WTC11 (cell line): ENCODE results near the gene EHBP1. TPM values are rescaled to one million over a fixed set of nuclear protein-coding genes. Genes with fewer than 3 reads are reported as not detected.

Source experiments
- ATAC-seq: fragments of 200-7000 bp; cut with Tn5 transposase; 2 replicates; pipeline ENCODE4 v1.10.0; 2021; ENCODE audit warnings: mild to moderate bottlenecking, moderate library complexity
- CTCF ChIA-PET: fragments of 300-600 bp; sonication (Branson Sonifier 250); formaldehyde crosslinking; loops from one replicate; lab custom pipeline; 2021; ENCODE audit warnings: antibody characterized with exemption; lab: Charles Lee
- POLR2A ChIA-PET: fragments of 350-600 bp; sonication (Branson Sonifier 250); formaldehyde crosslinking; loops from one replicate; lab custom pipeline; 2021; ENCODE audit warnings: antibody characterized with exemption; lab: Charles Lee
- DNase-seq: peaks from one replicate; pipeline ENCODE4 v3.0.0; 2021; ENCODE audit warnings: low spot score
- H3K27ac Mint-ChIP-seq: 2 replicates; pipeline ENCODE4 v1.8.0; 2021; ENCODE audit warnings: mixed read lengths
- H3K27me3 Mint-ChIP-seq: 2 replicates; pipeline ENCODE4 v1.8.0; 2021; ENCODE audit warnings: low read depth, mild to moderate bottlenecking, moderate library complexity, mixed read lengths
- H3K36me3 Mint-ChIP-seq: 2 replicates; pipeline ENCODE4 v1.8.0; 2021; ENCODE audit warnings: mixed read lengths
- H3K4me1 Mint-ChIP-seq: 2 replicates; pipeline ENCODE4 v1.8.0; 2022; ENCODE audit warnings: mixed read lengths
- H3K4me3 Mint-ChIP-seq: 2 replicates; pipeline ENCODE4 v1.8.0; 2021; ENCODE audit warnings: mild to moderate bottlenecking, moderate library complexity, mixed read lengths
- H3K9me3 Mint-ChIP-seq: 2 replicates; pipeline ENCODE4 v1.8.0; 2021; ENCODE audit warnings: mixed read lengths
- CREB1 ChIP-seq: sonication (generic); formaldehyde crosslinking; IDR thresholded peaks from 2 replicates; pipeline ENCODE4 v1.8.0; 2023; ENCODE audit warnings: mild to moderate bottlenecking, missing genetic modification reagents
- ETV6 ChIP-seq: sonication (generic); formaldehyde crosslinking; IDR thresholded peaks from 2 replicates; pipeline ENCODE4 v1.8.1; 2022; ENCODE audit warnings: mild to moderate bottlenecking, missing genetic modification reagents
- FOXK1 ChIP-seq: sonication (generic); formaldehyde crosslinking; IDR thresholded peaks from 2 replicates; pipeline ENCODE4 v1.8.0; 2022; ENCODE audit warnings: mild to moderate bottlenecking, moderate library complexity, missing genetic modification reagents
- FOXP1 ChIP-seq: sonication (generic); formaldehyde crosslinking; IDR thresholded peaks from 2 replicates; pipeline ENCODE4 v1.8.0; 2022; ENCODE audit warnings: missing genetic modification reagents, mild to moderate bottlenecking, moderate library complexity, borderline replicate concordance
- NFE2L1 ChIP-seq: sonication (generic); formaldehyde crosslinking; IDR thresholded peaks from 2 replicates; pipeline ENCODE4 v1.8.1; 2023; ENCODE audit warnings: missing genetic modification reagents
- SMAD3 ChIP-seq: sonication (generic); formaldehyde crosslinking; IDR thresholded peaks from 2 replicates; pipeline ENCODE4 v1.8.0; 2022; ENCODE audit warnings: missing genetic modification reagents, mild to moderate bottlenecking, borderline replicate concordance
- TP53 ChIP-seq: sonication (generic); formaldehyde crosslinking; IDR thresholded peaks from 2 replicates; pipeline ENCODE4 v1.8.1; 2023; ENCODE audit warnings: mild to moderate bottlenecking, missing genetic modification reagents
- ZBTB21 ChIP-seq: sonication (generic); formaldehyde crosslinking; IDR thresholded peaks from 2 replicates; pipeline ENCODE4 v1.8.1; 2023; ENCODE audit warnings: mild to moderate bottlenecking, missing genetic modification reagents, borderline replicate concordance
- ZNF219 ChIP-seq: sonication (generic); formaldehyde crosslinking; IDR thresholded peaks from 2 replicates; pipeline ENCODE4 v1.8.0; 2023; ENCODE audit warnings: missing genetic modification reagents, mild to moderate bottlenecking, borderline replicate concordance
- total RNA-seq: library from RNA; stranded (reverse); gene quantifications from 3 replicates; pipeline ENCODE4 v1.2.3, GENCODE V29; 2021
- TF ChIP-seq, protein P1 (sequence below): sonication (generic); formaldehyde crosslinking; IDR thresholded peaks from 2 replicates; pipeline ENCODE4 v1.8.1; 2022; ENCODE audit warnings: missing genetic modification reagents, borderline replicate concordance
- TF ChIP-seq, protein P2 (sequence below): fragments of 250-450 bp; sonication (Bioruptor Pico); conservative IDR thresholded peaks from 2 replicates; pipeline ENCODE4 v1.9.0; 2021; ENCODE audit warnings: mild to moderate bottlenecking
- TF ChIP-seq, protein P3 (sequence below): sonication (generic); formaldehyde crosslinking; IDR thresholded peaks from 2 replicates; pipeline ENCODE4 v1.8.0; 2023; ENCODE audit warnings: missing genetic modification reagents, mild to moderate bottlenecking, borderline replicate concordance
- TF ChIP-seq, protein P4 (sequence below): sonication (generic); formaldehyde crosslinking; IDR thresholded peaks from 2 replicates; pipeline ENCODE4 v1.8.0; 2022; ENCODE audit warnings: mild to moderate bottlenecking, missing genetic modification reagents
- TF ChIP-seq, protein P5 (sequence below): fragments of 250-450 bp; sonication (Bioruptor Pico); IDR thresholded peaks from 2 replicates; pipeline ENCODE4 v1.9.0; 2021; ENCODE audit warnings: mild to moderate bottlenecking
- TF ChIP-seq, protein P6 (sequence below): sonication (generic); formaldehyde crosslinking; IDR thresholded peaks from 2 replicates; pipeline ENCODE4 v1.8.0; 2022; ENCODE audit warnings: mild to moderate bottlenecking, missing genetic modification reagents
- TF ChIP-seq, protein P7 (sequence below): sonication (generic); formaldehyde crosslinking; IDR thresholded peaks from 2 replicates; pipeline ENCODE4 v1.8.0; 2023; ENCODE audit warnings: mild to moderate bottlenecking, missing genetic modification reagents

Gene EHBP1
- total RNA-seq, 1 experiment from 2014 or later, result 36.4 TPM

DNA sequence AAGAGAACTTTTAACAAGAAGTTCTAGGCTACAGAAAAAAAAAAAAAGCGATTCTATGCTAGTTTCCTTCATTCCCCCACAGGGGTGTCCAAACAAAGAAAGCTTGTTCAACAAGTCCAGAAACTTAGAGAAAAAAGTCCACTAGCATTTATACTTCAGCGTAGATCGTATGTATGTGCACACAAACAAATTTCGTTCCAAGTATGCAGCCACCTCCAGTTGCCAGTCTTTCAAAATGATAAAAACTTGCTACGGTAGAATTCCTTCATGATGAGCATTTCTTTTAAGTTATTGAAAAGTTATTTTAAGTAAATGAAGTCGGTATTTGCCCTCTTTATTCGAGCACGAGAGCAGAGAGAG is 341.4 kb downstream of the EHBP1 start (continued):
- TF ChIP-seq, protein P1, sequence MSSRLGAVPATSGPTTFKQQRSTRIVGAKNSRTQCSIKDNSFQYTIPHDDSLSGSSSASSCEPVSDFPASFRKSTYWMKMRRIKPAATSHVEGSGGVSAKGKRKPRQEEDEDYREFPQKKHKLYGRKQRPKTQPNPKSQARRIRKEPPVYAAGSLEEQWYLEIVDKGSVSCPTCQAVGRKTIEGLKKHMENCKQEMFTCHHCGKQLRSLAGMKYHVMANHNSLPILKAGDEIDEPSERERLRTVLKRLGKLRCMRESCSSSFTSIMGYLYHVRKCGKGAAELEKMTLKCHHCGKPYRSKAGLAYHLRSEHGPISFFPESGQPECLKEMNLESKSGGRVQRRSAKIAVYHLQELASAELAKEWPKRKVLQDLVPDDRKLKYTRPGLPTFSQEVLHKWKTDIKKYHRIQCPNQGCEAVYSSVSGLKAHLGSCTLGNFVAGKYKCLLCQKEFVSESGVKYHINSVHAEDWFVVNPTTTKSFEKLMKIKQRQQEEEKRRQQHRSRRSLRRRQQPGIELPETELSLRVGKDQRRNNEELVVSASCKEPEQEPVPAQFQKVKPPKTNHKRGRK (CRISPR knock-in tag), result no peak
- TF ChIP-seq FOXP1, result no peak

DNA sequence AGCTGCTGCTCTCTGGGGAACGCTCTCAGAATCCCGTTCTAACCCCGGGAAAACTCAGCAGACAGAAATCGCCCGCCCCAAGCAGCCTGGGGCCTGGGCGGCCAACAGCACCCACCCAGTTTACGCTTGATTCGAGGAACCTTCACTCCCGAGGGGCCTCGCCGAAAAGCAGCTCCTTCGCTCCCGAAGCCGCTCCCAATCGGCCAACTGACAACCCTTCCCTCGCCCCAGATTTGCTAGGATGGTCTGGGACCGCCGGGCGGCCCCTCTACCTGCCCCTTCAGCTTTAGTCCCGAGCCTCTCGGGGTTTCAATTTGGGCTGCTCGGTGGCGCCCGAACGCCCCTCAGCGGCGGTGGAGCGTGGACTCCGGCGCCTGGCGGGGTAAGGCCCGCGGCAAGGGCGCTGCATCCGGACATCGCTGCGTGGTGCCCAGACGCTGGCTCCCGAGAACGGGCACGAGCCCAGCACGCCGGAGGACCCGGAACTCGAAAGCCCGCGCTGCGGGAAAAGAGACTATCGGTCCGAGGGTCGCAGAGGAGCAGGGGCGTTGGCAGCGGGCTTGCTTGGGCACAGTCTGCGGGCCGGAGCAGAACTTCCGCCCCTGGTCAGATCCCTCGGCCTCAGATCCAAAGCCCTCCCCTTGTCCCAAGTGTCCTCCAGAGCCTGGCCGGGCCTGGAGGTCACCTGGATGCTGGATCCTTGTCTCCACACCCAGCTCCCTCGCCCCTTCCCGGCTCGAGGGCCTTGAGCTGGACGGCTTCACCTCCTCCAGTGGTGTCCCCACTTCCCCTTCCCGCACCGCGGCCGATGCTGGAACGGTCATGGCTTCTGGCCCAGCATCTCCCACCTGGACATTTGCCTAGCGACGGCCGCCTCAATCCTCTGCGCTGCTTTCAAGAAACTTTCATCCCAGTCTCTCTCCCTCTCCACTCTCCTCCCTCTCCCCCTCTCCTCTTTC is 342.1 kb downstream of the EHBP1 start:
- ATAC-seq, result peak; percentile 4
- Mint-ChIP-seq H3K27ac (no peak overlapping the region), H3K36me3 (no peaks in the 10 kb centered on the region), H3K4me1 (peaks cover 57% of the 10 kb centered on the region), H3K4me3 (peak overlapping the region; percentile 78), H3K27me3 (peaks cover 81% of the 10 kb centered on the region), H3K9me3 (no peaks in the 10 kb centered on the region)
- POLR2A ChIA-PET, result interaction anchor here (0.7 to 1.7 kb wide), 3 partner anchors 8 to 582 kb away, joined by 3 to 9 read pairs (median 5); no protein-coding TSS in a partner anchor
- peak; percentile 67 for DNase-seq
- CTCF ChIA-PET, result interaction anchor here (0.9 to 1.6 kb wide), 3 partner anchors 8 to 591 kb away, joined by 3 to 5 read pairs (median 4); no protein-coding TSS in a partner anchor
- TF ChIP-seq ZNF219 (CRISPR knock-in tag) (peak; percentile 70; the same call in 1 of the 2 replicates), ETV6 (CRISPR knock-in tag) (0 out of 2 replicates have a peak, but pooled peaks have one; percentile 59), TP53 (CRISPR knock-in tag) (peak; percentile 53; the same call in 1 of the 2 replicates), NFE2L1 (0 out of 2 replicates have a peak, but pooled peaks have one; percentile 38), CREB1 (CRISPR knock-in tag) (no peak), SMAD3 (CRISPR knock-in tag) (no peak), ZBTB21 (CRISPR knock-in tag) (peak; percentile 45; the same call in 1 of the 2 replicates), FOXK1 (no peak)
- TF ChIP-seq, protein P2, sequence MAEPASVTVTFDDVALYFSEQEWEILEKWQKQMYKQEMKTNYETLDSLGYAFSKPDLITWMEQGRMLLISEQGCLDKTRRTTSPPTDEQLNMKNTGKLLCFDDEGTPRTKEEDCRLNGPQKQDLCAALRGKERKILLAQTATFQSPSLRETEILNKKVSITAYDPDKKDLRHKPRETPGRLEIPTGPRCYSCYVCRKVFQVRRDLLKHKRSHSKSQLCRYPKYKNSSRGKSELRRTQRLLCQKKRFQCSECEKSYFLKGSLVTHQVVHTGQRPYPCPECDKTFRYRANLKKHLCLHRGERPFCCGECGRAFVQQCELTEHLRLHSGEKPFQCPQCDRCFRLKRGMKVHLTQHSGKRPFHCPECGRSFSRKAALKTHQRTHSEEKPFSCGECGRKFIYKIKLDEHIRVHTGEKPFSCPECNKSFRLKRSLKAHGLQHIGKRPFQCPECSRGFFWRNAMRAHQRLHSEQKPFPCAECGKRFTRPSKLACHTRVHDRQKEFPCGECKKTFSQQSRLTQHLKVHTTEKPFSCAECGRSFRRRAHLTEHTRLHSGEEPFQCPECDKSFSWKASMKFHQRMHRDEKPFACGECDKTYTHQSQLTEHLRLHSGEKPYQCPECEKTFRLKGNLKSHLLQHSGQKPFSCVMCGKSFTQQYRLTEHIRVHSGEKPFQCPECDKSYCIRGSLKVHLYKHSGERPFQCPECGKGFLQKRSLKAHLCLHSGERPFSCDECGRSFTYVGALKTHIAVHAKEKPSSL (CRISPR knock-in tag), result no peak
- TF ChIP-seq, protein P3, sequence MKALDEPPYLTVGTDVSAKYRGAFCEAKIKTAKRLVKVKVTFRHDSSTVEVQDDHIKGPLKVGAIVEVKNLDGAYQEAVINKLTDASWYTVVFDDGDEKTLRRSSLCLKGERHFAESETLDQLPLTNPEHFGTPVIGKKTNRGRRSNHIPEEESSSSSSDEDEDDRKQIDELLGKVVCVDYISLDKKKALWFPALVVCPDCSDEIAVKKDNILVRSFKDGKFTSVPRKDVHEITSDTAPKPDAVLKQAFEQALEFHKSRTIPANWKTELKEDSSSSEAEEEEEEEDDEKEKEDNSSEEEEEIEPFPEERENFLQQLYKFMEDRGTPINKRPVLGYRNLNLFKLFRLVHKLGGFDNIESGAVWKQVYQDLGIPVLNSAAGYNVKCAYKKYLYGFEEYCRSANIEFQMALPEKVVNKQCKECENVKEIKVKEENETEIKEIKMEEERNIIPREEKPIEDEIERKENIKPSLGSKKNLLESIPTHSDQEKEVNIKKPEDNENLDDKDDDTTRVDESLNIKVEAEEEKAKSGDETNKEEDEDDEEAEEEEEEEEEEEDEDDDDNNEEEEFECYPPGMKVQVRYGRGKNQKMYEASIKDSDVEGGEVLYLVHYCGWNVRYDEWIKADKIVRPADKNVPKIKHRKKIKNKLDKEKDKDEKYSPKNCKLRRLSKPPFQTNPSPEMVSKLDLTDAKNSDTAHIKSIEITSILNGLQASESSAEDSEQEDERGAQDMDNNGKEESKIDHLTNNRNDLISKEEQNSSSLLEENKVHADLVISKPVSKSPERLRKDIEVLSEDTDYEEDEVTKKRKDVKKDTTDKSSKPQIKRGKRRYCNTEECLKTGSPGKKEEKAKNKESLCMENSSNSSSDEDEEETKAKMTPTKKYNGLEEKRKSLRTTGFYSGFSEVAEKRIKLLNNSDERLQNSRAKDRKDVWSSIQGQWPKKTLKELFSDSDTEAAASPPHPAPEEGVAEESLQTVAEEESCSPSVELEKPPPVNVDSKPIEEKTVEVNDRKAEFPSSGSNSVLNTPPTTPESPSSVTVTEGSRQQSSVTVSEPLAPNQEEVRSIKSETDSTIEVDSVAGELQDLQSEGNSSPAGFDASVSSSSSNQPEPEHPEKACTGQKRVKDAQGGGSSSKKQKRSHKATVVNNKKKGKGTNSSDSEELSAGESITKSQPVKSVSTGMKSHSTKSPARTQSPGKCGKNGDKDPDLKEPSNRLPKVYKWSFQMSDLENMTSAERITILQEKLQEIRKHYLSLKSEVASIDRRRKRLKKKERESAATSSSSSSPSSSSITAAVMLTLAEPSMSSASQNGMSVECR (CRISPR knock-in tag), result peak; percentile 79; the same call in 1 of the 2 replicates
- TF ChIP-seq, protein P4, sequence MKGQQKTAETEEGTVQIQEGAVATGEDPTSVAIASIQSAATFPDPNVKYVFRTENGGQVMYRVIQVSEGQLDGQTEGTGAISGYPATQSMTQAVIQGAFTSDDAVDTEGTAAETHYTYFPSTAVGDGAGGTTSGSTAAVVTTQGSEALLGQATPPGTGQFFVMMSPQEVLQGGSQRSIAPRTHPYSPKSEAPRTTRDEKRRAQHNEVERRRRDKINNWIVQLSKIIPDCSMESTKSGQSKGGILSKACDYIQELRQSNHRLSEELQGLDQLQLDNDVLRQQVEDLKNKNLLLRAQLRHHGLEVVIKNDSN, result peak; percentile 45; the same call in 1 of the 2 replicates
- TF ChIP-seq, protein P5, sequence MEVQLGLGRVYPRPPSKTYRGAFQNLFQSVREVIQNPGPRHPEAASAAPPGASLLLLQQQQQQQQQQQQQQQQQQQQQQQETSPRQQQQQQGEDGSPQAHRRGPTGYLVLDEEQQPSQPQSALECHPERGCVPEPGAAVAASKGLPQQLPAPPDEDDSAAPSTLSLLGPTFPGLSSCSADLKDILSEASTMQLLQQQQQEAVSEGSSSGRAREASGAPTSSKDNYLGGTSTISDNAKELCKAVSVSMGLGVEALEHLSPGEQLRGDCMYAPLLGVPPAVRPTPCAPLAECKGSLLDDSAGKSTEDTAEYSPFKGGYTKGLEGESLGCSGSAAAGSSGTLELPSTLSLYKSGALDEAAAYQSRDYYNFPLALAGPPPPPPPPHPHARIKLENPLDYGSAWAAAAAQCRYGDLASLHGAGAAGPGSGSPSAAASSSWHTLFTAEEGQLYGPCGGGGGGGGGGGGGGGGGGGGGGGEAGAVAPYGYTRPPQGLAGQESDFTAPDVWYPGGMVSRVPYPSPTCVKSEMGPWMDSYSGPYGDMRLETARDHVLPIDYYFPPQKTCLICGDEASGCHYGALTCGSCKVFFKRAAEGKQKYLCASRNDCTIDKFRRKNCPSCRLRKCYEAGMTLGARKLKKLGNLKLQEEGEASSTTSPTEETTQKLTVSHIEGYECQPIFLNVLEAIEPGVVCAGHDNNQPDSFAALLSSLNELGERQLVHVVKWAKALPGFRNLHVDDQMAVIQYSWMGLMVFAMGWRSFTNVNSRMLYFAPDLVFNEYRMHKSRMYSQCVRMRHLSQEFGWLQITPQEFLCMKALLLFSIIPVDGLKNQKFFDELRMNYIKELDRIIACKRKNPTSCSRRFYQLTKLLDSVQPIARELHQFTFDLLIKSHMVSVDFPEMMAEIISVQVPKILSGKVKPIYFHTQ (CRISPR knock-in tag), result no peak
- TF ChIP-seq, protein P6, sequence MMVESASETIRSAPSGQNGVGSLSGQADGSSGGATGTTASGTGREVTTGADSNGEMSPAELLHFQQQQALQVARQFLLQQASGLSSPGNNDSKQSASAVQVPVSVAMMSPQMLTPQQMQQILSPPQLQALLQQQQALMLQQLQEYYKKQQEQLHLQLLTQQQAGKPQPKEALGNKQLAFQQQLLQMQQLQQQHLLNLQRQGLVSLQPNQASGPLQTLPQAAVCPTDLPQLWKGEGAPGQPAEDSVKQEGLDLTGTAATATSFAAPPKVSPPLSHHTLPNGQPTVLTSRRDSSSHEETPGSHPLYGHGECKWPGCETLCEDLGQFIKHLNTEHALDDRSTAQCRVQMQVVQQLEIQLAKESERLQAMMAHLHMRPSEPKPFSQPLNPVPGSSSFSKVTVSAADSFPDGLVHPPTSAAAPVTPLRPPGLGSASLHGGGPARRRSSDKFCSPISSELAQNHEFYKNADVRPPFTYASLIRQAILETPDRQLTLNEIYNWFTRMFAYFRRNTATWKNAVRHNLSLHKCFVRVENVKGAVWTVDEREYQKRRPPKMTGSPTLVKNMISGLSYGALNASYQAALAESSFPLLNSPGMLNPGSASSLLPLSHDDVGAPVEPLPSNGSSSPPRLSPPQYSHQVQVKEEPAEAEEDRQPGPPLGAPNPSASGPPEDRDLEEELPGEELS (CRISPR knock-in tag), result peak; percentile 32; the same call in 1 of the 2 replicates
- TF ChIP-seq, protein P7, sequence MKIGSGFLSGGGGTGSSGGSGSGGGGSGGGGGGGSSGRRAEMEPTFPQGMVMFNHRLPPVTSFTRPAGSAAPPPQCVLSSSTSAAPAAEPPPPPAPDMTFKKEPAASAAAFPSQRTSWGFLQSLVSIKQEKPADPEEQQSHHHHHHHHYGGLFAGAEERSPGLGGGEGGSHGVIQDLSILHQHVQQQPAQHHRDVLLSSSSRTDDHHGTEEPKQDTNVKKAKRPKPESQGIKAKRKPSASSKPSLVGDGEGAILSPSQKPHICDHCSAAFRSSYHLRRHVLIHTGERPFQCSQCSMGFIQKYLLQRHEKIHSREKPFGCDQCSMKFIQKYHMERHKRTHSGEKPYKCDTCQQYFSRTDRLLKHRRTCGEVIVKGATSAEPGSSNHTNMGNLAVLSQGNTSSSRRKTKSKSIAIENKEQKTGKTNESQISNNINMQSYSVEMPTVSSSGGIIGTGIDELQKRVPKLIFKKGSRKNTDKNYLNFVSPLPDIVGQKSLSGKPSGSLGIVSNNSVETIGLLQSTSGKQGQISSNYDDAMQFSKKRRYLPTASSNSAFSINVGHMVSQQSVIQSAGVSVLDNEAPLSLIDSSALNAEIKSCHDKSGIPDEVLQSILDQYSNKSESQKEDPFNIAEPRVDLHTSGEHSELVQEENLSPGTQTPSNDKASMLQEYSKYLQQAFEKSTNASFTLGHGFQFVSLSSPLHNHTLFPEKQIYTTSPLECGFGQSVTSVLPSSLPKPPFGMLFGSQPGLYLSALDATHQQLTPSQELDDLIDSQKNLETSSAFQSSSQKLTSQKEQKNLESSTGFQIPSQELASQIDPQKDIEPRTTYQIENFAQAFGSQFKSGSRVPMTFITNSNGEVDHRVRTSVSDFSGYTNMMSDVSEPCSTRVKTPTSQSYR (CRISPR knock-in tag), result peak; percentile 44; the same call in 1 of the 2 replicates
